Nasal cavity respiratory epithelium epithelial cell of viscerocranial mucosa (primary cell): ENCODE results near the gene FOXA1. TPM values are rescaled to one million over a fixed set of nuclear protein-coding genes. Genes with fewer than 3 reads are reported as not detected.

Experiments
- total RNA-seq: library from RNA; depleted of rRNA; stranded (reverse); fragments of >200 nt; gene quantifications from 2 replicates; pipeline ENCODE4 v1.2.3, GENCODE V29; 2014

FOXA1 gene
- total RNA-seq: 8.2 and 8.3 TPM in 2 replicates

GRCh38 chr14:37594971-37595808, at the start of gene FOXA1, which contains the start of gene TTC6:
FOXA1 (minus strand) TSS chr14:37595249; CDS start chr14:37594972, 277 bp downstream.
TTC6 (plus strand) TSS chr14:37595629; CDS start chr14:37622065, 26,436 bp downstream.

Other genes starting within 250 kb of the FOXA1 start
- gene TTC6, start 380 bp upstream of the FOXA1 start, total RNA-seq: 0.34 and 1.9 TPM in 2 replicates